ENCODE measurements around the gene CEP95.
"Not testable (repeated sequence)": the region's sequence is repeated elsewhere in the genome, so short reads cannot be mapped to it uniquely, and the experiment has no call there.

CEP95 gene

GRCh38 chr17:64575431-64575830 is 68.7 kb downstream of the CEP95 start:
- DNase-seq (ENCODE audit: low spot score) = no peak

GRCh38 chr17:64577025-64577424 is 70.2 kb downstream of the CEP95 start:
- DNase-seq (ENCODE audit: low spot score) = not testable (repeated sequence)

GRCh38 chr17:64579917-64580316 is 73.1 kb downstream of the CEP95 start:
- no peak for DNase-seq (ENCODE audit: low spot score)

- no peak for DNase-seq (ENCODE audit: low spot score)
Measured at GRCh38 chr17:64580384-64581315, 73.9 kb downstream of the CEP95 start.

GRCh38 chr17:64583038-64583437 is 76.3 kb downstream of the CEP95 start:
- DNase-seq (ENCODE audit: low spot score) = no peak

- DNase-seq (ENCODE audit: low spot score) = no peak
Measured at GRCh38 chr17:64585146-64585545, 78.4 kb downstream of the CEP95 start.
